HL-60 (cell line): Measurements from ENCODE around the gene TOMM40L.
A peak's percentile ranks its signal among the peaks of the same experiment; 100 is the strongest.

Source experiments
- DNase-seq, 2 experiments: peaks; one replicate each; pipeline ENCODE4 v3.0.0-alpha.2; 2010 to 2020; ENCODE audit warnings: low read depth in 1 of 2, low spot score in 1 of 2
- H3K27ac ChIP-seq: fragments of 250-450 bp; sonication (Bioruptor Pico); replicated peaks from 2 replicates; pipeline ENCODE4 v1.5.1; 2020; ENCODE audit warnings: mild to moderate bottlenecking, moderate library complexity
- H3K27me3 ChIP-seq: fragments of 250-450 bp; sonication (Bioruptor Pico); 2 replicates; pipeline ENCODE4 v1.5.1; 2021; ENCODE audit warnings: mild to moderate bottlenecking, moderate library complexity; ENCODE audit not compliant: insufficient read depth, poor library complexity, severe bottlenecking
- H3K4me3 ChIP-seq: replicated peaks from 2 replicates; pipeline ENCODE4 v1.5.1; 2011; ENCODE audit warnings: mild to moderate bottlenecking, control low read depth, low read length; ENCODE audit not compliant: insufficient read depth
- CTCF ChIP-seq: IDR thresholded peaks from one replicate; pipeline ENCODE4 v1.5.1; 2011; ENCODE audit warnings: low read length, control low read depth, inconsistent platforms; ENCODE audit not compliant: insufficient read depth
- GABPA ChIP-seq: IDR thresholded peaks from 2 replicates; pipeline ENCODE4 v1.6.1; 2012; ENCODE audit warnings: low read depth
- POLR2AphosphoS5 ChIP-seq: IDR thresholded peaks from 2 replicates; pipeline ENCODE4 v1.6.1; 2012; ENCODE audit warnings: low read depth
- SPI1 ChIP-seq: IDR thresholded peaks from 2 replicates; pipeline ENCODE4 v1.6.1; 2012; ENCODE audit warnings: low read depth, mild to moderate bottlenecking, borderline replicate concordance
- TF ChIP-seq, protein P1 (sequence below): IDR thresholded peaks from 2 replicates; pipeline ENCODE4 v1.6.1; 2012; ENCODE audit warnings: low read depth; ENCODE audit not compliant: insufficient replicate concordance

The TOMM40L gene

DNA sequence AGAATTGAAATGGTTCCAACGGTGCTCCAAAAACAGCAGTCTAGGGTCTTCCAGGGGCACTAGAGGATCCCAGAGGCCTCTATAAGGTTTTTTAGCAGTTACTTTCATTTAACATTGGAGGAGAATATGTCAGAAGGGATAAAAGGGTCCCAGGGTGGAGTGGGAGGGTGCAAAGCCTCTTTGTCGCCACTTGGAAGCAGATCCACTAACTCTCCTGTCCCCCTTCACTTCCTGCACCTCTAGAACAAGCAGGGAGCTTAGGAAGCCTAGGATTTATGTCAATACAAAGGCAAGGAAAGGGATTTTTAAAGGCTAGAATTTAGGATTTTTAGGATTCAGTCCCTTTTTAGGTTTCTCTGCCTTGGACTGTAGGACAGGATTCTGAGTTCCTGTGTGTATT, 41.0 kb downstream of the TOMM40L start:
- TF ChIP-seq POLR2AphosphoS5, result no peak
- TF ChIP-seq GABPA, result no peak
- no peak for TF ChIP-seq CTCF
- no peak for TF ChIP-seq SPI1
- TF ChIP-seq, protein P1, sequence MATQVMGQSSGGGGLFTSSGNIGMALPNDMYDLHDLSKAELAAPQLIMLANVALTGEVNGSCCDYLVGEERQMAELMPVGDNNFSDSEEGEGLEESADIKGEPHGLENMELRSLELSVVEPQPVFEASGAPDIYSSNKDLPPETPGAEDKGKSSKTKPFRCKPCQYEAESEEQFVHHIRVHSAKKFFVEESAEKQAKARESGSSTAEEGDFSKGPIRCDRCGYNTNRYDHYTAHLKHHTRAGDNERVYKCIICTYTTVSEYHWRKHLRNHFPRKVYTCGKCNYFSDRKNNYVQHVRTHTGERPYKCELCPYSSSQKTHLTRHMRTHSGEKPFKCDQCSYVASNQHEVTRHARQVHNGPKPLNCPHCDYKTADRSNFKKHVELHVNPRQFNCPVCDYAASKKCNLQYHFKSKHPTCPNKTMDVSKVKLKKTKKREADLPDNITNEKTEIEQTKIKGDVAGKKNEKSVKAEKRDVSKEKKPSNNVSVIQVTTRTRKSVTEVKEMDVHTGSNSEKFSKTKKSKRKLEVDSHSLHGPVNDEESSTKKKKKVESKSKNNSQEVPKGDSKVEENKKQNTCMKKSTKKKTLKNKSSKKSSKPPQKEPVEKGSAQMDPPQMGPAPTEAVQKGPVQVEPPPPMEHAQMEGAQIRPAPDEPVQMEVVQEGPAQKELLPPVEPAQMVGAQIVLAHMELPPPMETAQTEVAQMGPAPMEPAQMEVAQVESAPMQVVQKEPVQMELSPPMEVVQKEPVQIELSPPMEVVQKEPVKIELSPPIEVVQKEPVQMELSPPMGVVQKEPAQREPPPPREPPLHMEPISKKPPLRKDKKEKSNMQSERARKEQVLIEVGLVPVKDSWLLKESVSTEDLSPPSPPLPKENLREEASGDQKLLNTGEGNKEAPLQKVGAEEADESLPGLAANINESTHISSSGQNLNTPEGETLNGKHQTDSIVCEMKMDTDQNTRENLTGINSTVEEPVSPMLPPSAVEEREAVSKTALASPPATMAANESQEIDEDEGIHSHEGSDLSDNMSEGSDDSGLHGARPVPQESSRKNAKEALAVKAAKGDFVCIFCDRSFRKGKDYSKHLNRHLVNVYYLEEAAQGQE, result no peak
- peaks cover 2% of the 10 kb centered on the region for H3K27me3 ChIP-seq
- no peak overlapping the region for H3K4me3 ChIP-seq
- DNase-seq, result no peak
- H3K27ac ChIP-seq, result no peak overlapping the region

DNA sequence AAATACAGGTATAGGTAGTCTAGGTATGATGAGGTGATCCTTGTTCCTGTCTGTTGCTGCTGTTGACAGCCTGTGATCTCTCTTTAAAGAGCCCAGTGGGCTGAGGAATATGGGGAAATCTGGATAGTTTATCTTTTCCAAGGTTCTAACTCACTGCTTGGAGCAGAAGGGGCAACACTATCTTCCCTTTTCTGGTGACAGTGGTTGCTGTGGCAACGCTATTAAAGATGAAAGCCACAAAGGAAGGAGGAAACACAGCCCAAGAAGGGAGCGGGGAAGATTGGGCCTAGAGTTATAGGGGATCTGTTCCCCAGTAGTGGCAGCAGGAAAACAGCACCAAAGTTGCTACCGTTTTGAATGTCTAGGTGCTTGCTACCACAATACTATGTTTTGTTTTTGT, 41.5 kb downstream of the TOMM40L start:
- Histone ChIP-seq H3K27me3 (no peaks in the 10 kb centered on the region), H3K4me3 (no peak overlapping the region), H3K27ac (no peak overlapping the region)
- DNase-seq, result peak in 1 of 2 experiments; percentile 71
- TF ChIP-seq, protein P1, result no peak
- TF ChIP-seq POLR2AphosphoS5, result no peak
- no peak for TF ChIP-seq CTCF
- no peak for TF ChIP-seq GABPA
- no peak for TF ChIP-seq SPI1

GRCh38 chr1:161273402-161273801, 47.5 kb downstream of the TOMM40L start:
- H3K4me3 ChIP-seq, result no peak overlapping the region
- no peak for DNase-seq
- no peak overlapping the region for H3K27ac ChIP-seq
- TF ChIP-seq POLR2AphosphoS5 (no peak), CTCF (no peak), GABPA (no peak)
- TF ChIP-seq, protein P1, result no peak
- H3K27me3 ChIP-seq, result no peaks in the 10 kb centered on the region
